ENCODE results near the gene IL17RA.

IL17RA gene

DNA sequence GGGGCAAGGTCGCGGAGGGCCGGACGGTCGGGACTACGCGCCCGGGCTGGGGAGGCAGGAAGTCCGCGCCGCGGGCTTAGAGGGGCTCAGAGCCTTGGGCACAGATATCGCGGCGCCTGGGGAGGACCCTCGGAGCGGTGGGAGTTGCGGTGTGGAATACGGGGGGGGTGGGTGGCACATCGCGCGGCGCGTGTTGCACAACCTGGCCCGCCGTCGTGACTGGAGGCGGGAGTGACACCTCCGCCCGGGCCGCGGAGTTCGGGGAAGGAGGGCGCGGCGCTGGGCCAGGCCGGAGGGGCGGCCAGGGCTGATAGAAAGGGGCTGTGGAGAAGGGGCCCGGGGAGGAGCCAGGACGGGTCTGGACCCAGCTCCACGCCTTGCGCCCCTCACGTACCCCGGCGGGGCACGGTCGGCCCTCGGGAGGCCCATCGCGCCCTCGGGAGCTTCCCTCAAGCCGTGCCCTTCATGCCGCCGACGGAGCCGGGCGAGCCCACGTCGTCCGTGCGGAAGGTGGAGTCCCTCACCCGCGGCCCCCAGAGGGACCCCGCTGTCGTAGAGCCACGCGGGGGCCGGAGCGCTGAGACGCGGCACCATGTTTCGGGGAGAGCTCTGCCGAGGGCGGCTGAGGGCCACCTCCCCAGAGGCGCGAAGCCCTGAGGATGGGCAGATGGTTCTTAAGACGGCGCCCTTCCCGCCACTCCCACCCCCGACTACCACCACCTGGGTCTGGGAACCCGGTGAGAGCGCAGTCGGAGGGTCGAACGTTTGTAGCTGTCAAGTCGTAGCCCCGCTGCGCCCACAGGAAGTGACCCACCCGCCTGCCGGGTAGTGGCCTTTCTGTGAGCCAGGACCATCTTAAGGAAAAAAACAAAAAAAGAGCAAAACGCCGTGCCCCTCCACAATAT is 729 bp downstream of the IL17RA start:
- no peak for DNase-seq

DNA sequence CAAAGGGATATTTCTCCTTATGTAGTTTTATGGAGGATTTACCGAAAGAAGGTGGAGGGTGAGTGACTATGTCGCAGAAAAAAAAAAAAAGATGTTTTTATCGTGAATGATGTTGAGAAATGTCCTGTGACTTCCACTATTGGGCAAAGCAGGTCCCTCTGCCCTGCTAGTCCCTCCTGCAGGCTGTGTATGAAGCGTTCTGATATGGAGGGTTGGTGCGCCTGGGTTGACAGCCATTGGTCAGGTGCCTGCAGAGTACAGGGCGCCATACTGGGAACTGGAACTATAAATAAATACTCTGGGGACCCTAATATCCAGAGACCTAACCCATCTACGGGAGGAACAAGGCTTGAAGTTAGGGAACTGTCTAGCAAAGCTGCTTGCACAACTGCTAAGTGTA is 1.5 kb downstream of the IL17RA start:
- no peak for DNase-seq

DNA sequence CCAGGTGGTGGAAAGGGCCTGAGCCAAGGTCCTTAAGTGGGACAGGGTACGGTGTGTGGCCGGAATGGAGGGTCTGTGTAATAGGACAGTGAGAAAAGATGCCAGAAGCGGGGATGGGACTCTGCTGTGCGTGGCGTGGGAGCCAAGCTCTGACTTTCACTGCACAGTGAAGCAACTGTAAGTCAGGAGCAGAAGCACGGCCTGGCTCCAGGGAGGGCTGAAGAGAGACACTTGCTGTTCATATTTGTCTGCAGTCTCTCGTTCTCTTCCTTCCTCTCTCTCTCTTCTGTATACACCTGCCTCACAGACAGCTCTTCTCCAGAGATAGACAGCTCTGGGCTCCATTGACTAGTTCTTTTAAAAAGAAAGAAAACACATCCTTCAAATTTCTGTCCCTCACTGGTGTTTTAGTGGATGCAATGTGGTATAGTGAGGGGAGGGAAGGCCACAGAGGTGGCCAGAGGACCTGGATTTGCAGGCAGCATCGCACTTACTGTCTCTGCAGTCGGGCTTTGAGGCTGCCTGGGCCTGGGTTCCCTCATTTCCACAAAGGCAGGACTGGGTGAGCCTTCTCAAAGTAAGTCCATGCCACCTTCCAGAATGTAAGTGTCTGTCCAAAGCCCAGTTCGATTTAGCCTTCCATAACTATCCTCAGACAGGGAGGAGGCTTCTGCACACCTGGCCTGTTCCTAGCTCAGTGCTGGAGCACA is 2.1 kb downstream of the IL17RA start:
- DNase-seq, result no peak

DNA sequence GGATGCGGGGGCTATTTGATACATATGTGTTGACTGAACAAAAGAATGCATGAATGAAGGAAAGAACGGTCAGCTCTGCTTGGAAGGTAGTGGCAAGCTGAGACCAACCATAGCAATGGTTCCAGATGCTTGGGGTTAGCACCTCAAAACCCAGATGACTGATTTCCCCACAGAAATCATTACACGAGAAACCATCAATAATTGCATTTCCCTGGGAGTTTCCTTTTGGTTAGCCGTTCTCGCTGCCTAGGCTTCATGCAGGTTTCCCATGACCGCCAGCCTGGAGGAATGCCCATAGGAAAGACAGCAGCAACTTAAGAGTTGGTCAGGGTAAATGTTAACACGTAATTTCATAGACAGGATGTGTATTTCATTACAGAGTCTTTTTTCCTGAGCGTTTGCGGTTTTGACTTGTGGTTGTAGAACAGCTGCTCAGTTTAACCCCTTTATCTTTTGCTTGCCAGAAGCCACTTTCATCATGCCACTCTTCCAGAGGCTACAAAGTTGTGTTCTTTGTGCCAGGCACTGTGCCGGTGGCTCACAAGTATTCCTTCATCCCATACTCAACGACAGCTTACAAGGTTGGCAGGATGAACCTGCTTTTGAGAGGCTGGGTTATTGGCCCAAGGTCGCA is 2.8 kb downstream of the IL17RA start:
- no peak for DNase-seq

DNA sequence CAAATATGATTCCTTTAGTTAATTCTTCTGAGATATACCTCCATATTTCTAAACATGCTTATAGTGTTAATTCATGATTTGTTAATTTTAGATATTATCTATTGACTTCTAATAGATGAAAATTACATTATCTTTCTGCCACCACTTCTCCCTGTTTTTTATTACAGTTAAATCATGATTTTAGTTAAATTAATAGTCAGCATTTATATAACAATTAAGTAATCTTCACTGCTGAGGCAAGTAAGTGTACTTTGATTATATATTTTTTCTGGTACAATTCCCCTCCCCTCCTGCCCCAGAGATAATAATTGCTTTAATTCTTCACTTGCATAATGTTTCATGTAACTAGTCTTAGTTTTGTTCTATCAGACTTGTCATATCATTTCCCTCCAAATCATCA is 5.8 kb downstream of the IL17RA start:
- no peak for DNase-seq

DNA sequence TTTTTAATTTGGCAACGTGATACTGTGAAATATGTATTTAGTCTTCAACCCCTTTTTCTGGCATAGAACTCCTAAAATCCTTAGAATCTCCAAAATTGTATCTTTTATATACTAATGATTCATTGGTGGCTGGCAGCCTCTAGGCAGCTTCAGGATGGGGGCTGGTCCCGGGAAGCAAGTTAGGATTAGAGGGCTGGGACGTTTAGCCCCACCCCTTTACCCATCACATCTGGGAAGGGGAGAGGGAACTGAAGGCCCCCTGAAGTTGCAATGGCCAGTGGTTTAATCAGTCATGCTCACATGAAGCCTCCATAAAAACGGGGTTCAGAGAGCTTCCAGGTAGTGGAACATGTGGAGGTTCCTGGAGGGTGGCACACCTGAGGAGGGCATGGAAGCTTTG is 7.1 kb downstream of the IL17RA start:
- no peak for DNase-seq

DNA sequence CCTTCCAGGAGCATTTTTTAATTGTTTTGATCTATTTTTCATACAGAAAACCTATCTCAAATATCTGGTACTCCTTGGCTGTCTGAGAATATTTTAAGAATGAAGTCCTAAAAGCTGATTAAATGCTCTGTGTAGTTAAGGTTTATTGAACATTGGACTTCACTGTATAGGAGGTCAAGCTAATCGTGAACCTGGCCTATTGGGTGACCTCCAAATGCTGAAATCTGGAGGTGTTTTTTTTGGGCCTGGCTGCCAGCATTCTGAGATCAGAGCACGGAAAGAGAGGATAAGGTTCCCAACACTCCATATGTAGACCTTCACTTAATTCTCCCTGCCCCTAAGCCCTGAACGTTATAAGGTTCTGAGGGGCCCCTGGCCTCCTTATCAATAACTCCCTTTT is 8.3 kb downstream of the IL17RA start:
- DNase-seq, result no peak

DNA sequence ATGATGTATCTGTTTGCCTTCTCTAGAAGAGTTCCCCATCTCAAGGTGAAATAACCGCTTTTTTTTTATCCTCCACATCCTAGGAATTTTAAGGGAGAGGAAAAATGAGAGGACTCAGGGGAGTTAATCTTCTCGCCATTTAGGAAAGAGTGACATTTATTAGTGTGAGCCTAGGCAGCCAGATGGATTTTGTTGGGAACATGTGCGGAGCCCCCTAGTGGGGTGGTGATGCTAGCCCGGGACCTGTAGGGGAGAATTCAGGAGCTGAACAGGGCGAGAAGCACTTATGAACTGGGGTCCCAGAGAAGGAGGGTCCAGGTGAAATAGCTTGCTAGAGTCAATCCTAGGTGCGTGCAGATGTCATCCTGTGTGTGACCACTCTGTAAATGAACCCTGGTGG is 10.7 kb downstream of the IL17RA start:
- no peak for DNase-seq

DNA sequence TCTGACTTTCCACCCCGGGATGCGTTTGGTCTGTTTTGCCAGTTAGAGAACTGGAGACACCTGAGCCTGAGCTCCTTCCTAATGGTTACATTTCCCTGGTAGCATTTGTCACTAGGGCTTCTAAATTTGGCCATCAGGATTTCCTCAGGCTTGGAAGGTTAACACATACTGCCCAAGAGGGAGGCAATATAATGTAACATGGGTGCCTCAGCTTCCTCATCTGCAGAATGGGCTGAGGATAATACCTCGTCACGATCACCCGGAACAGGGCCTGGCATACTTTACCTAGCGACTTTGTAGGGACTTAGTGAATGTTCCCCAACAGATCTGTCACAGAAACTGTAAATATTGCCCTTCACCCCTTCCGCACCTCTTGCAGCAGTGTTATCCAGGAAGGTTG is 11.3 kb downstream of the IL17RA start:
- DNase-seq, result no peak

DNA sequence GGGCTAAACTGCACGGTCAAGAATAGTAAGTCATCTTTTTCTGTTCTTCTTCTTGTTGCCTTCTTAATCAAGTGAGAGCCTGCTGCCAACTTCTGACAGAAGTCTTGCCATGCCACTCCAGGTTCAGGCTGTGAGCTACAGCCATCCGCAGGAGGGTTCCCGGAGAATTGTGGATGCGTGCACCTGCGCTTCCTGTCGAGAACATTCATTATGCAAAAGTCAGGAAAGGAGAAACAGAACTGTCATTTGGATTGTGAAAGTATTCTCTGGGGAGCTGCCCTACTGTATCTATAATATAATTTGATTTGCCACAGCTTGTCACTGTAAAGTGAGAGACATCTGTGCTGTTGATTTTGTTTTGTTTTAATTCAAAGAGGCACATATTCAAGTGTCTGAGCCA is 12.3 kb downstream of the IL17RA start:
- no peak for DNase-seq

DNA sequence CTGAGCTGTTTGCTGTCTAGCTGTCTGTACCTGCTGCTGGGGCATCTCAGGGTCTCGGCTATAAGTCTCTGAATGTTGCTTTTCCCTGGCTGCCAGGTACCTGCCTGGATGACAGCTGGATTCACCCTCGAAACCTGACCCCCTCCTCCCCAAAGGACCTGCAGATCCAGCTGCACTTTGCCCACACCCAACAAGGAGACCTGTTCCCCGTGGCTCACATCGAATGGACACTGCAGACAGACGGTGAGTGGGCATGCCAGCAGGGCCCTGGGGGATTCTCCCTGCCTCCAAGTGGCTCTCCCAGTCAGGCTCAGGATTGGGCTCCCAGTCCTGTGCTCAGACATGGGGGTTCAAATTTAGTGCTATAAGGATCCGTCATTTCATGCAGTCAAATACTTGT is 12.9 kb downstream of the IL17RA start:
- no peak for DNase-seq

DNA sequence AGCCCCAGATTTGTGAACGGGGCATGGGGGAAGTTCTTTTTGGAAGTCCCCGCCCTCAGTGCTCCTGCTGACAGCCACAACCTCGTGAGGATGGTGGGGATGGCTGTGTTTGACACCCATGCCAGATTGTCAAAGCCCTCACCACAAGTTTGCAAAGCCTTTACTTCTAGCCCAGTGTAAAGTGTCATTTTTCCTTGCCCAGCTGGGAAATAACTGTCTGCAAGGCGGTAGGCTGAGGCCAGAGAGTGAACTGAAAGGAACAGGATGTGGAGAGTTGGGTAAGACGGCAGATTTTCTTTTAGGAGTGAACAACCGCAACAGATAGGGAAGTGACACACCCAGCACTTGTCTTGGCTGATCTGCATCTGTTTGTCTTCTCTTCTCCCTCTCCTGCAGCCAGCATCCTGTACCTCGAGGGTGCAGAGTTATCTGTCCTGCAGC is 13.6 kb downstream of the IL17RA start:
- no peak for DNase-seq

DNA sequence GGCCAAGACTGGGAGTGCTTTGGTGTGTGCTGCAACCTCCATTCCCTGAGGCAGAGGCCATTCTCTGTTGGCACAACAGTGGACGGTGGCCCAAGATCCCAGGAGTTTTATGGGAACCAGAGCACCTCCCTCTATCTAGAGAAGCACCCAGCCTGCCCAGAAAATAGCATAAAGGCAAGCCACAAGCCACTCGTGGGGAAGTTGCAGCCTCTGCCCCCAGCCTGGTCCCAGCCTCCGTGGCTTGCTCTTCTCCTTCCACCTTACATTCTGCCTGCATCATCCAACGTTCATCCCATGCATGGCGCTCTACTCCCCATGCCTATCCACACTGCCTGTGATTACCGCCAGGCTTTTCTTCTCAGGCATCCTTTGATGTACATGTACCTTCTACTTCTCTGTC is 15.8 kb downstream of the IL17RA start:
- DNase-seq, result no peak

DNA sequence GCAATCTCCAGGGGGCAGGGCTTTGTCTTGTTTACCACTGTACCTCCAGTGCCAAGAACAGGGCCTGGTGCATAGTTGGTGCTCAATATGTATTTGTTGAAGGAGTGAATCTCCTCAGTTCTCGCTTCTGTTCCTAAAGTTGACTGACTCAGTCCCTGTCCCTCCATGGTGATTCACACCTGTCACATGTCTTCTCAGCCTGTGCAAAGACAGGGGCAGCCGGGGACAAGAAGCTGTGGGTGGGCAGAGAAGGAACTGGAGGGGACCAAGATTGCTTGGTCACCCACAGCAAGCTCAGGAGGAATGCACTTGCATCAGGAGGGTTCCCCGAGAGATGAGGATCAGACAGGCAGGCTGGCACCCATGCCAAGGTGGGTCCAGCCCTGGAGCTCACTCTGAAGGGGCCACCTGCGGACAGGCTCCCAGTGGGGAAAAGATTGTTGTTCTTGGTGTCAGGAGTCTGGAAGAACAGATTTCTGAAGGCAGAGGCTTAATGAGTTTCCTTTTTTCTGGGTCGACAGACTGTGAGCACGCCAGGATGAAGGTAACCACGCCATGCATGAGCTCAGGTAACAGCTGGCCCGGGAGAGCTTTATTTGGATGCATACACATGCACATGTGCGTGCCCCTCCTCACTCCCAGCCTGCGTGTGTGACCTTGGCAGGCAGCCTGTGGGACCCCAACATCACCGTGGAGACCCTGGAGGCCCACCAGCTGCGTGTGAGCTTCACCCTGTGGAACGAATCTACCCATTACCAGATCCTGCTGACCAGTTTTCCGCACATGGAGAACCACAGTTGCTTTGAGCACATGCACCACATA is 16.9 kb downstream of the IL17RA start:
- no peak for DNase-seq

DNA sequence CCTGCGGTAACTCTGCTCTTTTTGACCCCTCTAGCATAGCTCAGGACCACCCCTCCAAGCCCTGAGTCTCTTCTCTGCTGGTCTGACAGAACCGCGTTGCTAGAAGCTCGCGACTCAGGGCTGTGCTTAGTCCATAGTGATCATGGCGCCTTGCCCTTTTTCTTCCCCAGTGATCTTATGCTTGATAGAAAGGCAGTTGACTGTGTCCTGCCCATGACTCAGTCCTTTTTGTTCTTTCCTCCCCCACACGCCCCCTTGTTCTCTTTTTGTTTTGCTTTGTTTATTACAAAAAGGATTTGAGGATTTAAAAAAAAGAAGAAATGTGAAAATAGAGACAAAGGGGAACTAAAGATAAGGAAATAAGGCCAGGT is 17.5 kb downstream of the IL17RA start:
- DNase-seq, result no peak

DNA sequence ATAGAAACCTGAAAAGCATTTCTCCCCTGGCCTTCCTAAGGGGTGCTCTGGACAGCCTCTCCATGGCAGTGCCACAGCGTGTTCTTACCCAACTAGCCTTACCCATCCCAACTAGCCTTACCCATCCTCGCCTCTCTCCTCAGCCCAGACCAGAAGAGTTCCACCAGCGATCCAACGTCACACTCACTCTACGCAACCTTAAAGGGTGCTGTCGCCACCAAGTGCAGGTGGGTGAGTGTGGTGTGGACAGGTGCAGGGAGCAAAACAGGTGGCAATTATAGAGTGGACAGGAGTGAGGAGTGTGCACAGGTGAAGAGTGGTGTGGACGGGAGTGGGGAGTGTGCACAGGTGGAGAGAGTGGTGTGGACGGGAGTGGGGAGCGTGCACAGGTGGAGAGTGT is 18.6 kb downstream of the IL17RA start:
- DNase-seq, result no peak

DNA sequence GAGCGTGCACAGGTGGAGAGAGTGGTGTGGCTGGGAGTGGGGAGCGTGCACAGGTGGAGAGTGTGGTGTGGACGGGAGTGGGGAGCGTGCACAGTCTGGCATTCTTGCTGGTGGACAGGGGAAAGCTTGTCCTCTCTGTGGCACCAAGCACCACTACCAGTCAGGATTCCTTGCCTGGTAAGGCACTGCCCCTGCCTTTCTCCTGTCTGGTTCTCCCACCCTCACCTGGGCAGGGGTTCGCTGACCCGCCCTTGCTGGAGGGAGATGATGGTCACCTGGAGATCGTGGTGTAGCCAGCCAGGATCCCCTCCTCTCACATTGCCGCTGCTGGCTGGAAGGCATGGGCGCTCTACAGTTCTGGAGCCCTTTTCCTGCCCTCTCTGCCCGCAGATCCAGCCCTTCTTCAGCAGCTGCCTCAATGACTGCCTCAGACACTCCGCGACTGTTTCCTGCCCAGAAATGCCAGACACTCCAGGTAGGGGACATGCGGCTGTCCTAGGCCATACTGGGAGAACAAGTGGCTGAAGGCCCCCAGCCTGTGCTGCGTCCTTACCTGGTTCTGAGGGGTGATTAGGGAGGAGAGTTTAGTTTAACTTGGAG is 19.6 kb downstream of the IL17RA start:
- DNase-seq, result no peak

DNA sequence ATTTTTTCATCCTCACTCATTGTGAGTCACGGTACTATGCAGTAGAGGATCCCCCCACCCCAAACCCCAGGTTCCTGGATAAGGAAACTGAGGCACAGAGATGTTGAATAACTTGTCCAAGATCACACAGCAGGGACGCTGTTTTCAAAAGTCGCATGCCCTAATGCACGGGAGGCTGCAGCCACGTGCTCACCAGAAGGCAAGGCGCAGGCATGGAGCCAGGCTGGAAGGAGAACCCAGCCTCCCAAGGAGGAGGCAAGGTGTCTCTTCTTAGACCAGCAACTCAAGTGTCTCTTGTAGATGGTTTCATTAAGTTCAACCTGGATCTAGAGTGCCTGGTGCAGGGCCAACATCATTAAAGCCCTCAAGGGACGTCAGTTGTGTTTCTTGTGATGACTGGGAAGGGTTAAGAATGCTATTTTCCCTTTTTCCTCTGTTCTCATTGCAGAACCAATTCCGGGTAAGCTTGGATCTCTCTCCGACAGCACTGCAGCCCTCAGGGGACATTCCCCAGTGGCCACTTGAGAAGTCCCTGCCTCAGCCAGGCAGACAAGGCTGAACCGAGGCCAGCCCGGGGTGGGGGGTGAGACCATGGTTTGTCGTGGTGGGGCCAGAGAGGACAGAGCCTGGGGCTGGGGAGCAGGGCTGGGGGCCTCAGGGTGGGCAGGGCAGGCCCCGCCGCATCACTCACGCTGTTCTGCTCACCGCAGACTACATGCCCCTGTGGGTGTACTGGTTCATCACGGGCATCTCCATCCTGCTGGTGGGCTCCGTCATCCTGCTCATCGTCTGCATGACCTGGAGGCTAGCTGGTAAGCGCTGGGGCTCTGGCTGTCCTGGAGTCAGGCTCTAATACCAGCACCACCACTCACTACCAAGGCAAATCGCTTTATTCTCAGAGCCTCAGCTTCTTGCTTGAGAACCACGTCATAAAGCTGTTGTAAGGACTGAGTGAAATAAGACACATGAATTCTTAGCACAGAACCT is 20.6 kb downstream of the IL17RA start:
- DNase-seq, result no peak

DNA sequence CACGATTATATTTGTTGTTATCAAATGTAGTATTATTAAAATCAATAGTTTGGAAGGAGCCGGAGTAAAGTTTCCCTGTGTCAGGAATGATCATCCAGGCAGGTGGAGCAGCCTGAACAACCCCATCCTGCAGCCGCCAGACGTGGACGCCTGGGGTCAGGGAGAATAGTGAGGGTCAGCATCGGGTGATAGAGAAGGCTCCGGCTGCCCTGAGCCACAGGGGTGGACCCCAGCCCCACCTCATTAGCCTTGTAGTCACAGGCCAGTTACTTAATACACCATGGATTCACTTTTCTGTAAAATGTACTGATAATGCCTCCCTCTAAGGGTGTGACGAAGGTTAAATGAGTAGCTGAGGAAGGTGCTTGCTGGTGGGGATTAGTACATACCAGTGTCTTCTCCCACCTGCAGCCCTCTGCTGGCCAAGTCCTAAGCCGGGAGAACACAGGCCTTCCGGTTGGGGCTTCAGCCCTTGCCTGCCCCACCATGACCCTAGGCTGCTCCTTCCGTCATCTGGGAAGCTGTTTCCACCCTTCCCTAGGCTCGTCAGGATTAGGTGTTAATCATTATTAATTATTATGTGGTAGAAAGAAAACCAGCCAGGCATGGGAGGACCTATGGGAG is 21.5 kb downstream of the IL17RA start:
- no peak for DNase-seq

DNA sequence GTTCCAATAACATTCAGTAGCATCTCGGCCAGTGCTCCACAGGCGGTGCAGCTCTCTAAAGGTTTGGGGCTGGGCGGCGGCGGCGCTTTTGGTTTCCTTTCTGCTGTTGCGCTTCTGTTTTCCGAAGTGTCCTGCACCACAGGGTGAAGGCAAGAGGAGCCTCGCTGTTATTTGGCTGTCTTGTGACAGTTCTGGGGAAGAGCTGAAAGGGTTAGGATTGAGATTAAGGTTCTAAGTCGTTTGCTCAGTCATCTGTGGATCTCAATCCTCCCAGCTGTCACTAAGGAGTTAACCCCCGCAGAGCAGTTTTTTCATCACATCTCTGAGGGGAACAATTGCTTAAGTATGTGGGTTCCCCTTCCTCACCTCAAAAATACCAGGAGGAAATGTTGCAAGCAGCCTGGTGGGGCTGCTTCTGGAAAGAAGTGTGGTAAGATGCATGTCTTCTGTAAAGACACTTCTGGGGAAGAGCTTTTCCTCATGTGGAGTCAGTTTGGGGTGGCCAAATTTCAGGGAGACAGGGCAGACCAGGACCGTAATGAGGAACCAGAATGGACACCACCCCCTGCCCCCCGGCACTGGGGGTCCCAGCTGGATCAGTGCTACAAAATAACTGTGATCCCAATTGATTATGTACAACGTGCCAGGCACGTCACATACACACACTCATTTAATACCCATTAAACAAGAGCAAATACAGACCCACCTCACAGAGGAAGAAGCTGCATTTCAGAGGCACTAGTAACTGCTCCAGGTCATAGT is 22.2 kb downstream of the IL17RA start:
- DNase-seq, result no peak

Measured in right forelimb (tissue), 1 donor.